ENCODE results near the gene TMEM14A.
"Not testable (repeated sequence)": the region's sequence is repeated elsewhere in the genome, so short reads cannot be mapped to it uniquely, and the experiment has no call there.

Gene TMEM14A

DNA sequence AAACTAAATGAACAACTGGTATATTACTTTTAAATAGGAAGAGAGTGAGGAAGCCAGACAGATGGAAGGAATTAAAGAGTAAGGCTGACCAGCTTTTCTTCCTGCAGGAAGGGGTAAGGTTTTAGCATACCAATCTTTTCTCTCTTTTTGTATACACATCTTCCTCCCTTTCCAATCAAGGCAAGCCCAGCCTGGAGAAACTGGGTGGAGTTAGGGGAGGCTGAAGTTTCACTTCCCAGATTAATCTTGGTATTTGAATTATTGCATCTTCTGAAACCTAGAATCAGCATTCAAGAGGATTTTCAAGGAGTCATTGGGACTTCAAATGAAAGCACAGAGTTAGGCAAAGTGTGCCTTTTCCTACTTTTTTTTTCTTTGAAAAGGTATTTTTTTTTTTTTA, 33.1 kb downstream of the TMEM14A start:
- no peak for DNase-seq

- DNase-seq, result not testable (repeated sequence)
Measured at GRCh38 chr6:52704781-52705502, 34.0 kb downstream of the TMEM14A start.

GRCh38 chr6:52706001-52706400, 35.1 kb downstream of the TMEM14A start:
- no peak for DNase-seq

DNA sequence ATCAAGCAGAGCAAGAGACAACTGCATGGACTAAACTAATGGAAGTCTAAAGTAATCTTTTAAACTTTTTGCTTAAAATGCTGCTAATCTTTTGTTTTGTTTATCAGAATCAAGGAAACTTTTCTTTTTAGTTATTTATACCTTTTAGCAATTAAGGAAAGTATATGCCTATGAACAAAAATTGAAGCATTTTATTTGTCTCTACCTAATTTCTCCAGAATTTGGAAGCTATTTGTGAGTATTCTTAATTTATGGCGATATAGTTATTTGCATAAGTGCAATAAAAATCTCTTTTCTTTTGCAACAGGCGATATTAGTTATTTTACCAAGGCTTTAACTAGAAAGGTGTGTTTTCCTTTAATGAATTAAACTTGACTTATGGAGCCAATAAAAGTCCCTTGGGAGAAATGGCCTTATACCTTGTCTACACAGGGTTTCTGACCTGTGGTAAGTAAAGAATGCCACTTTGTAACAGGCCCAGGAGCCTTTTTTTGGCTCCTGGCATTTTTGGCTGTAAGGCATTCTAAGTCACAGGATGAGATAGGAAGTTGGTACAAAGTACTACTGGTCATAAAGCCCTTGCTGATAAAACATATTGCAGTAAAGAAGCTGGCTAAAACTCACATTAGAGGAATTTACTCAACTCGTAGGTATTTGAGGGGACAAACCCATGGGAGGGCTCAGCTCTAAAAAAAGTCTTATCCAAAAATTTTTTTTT, 37.2 kb downstream of the TMEM14A start:
- DNase-seq, result no peak

DNA sequence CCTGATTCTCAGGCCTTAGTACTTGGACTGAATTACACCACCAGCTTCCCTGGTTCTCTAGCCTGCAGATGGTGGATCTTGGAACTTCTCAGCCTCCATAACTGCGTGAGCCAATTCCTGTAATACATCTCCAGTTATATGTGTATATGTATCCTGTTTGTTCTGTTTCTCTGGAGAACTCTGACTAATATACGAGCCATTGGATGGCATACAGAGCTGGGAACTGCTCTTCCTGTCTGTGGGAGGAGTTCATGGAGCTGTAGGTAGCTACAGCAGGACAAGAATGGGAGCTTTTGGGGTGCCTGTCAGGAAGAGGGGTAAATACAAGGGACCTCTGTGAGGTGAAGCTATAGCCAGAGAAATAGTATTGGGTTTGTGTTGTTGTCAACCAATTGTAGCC, 41.2 kb downstream of the TMEM14A start:
- DNase-seq, result no peak

DNA sequence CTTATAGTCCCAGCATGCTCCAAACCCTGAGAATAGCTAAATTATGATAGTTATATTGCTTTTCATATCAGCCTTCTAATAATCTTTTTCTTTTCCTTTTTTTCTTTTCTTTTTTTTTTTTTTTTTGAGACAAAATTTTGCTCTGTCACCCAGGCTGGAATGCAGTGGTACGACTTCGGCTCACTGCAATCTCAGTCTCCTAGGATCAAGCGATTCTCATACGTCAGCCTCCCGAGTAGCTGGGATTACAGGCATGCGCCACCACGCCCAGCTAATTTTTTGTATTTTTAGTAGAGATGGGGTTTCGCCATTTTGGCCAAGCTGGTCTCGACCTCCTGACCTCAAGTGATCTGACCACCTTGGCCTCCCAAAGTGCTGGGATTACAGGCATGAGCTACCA, 43.8 kb downstream of the TMEM14A start:
- not testable (repeated sequence) for DNase-seq

GRCh38 chr6:52718550-52718949, 47.6 kb downstream of the TMEM14A start:
- no peak for DNase-seq

GRCh38 chr6:52720321-52720720, 49.4 kb downstream of the TMEM14A start:
- no peak for DNase-seq

- DNase-seq, result no peak
Measured at GRCh38 chr6:52724042-52724405, 53.1 kb downstream of the TMEM14A start.

DNA sequence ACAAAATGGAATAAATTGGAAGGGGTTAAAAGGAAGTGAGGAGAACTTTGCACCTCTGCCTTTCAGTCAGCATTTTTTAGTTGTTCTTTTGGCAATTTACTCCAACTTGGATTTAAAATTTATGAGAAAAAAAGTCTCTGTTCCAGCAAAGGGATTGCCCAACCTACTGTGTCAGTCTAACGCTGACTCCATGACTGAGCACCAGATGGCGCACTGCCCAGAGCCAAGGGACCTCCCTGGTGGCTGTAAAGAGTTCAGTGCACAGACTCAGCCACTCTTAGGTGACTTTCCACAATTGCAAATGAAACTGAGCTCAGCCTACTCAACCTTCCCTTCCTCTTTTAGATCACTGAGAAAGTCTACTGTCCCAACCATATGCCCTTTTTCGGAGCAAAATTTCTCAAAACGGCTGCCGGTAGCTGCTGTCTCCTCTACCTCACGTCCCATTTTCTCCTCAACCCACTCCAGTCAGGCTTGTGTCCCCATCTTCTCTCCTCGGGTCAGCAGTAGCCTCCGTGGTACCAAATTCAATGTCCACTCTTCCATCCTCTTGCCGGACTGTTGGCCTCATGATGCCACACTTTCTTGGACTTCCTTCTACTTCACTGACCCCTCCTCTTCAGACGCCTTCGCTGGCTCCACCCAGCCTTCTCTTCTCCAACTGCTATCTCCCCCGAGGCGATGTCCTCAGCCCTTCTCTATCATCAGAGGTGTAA, 53.7 kb downstream of the TMEM14A start:
- peak; percentile 54 for DNase-seq

- DNase-seq, result no peak
Measured at GRCh38 chr6:52725143-52725534, 54.2 kb downstream of the TMEM14A start.

- no peak for DNase-seq
Measured at GRCh38 chr6:52725535-52726192, 54.8 kb downstream of the TMEM14A start.

DNA sequence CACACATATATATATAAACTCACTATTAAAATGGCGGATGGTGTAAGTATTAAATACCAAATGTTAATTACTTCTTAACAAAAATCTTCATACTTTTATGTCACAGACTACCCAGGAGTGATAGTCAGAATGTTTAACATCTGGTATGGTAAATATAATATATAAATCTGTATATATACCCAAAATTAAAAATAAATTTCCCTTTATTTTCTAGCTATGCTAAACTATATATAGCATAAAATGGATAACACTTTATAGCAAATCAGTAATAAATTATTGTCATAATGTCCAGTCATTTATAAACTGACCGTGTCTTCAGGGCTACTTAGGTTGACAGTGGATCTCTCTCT, 55.3 kb downstream of the TMEM14A start:
- DNase-seq, result no peak

DNA sequence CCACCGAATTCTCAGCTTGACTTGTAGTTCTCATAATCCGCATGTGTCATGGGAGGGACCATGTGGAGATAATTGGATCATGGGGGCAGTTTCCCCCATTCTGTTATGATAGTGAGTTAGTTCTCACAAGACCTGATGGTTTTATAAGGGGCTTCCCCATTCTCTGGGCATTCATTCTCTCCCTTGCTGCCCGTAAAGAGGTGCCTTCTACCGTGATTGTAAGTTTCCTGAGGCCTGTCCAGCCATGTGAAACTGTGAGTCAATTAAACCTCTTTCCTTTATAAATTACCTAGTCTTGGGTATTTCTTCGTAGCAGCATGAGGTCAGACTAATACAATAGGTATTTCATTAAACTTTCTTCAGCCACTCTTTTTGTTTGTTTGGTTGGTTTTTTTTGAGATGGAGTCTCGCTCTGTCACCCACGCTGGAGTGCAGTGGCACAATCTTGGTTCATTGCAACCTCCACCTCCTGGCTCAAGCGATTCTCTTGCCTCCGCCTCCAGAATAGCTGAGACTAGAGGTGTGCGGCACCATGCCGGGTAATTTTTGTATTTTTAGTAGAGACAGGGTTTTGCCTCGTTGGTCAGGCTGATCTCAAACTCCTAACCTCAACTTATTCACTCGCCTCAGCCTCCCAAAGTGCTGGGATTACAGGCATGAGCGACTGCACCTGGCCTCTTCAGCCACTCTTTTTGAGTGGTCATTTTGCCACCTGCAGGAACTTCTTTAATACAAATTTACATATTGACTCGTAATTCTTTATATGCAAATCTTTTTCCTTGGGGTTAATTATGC, 56.0 kb downstream of the TMEM14A start:
- DNase-seq, result no peak

DNA sequence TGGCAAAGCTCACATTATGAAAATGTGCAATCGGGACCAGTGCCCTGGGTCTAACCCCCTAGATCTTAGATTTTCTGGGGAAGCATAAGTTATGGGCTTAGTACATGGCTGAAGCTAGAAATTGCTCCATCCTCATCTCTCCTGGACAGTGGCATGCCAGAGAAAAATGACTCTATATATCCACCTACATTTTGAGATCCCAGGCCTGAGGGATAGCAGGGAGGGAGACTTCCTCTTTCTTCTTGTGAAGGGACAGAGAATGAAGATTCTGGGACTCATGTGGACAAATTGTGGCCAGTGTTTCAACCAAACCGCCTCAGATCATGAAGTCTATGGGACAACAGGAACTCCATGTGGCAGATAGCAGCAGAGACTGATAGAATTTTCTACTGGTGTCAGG, 57.0 kb downstream of the TMEM14A start:
- no peak for DNase-seq

GRCh38 chr6:52728394-52728793, 57.5 kb downstream of the TMEM14A start:
- no peak for DNase-seq

GRCh38 chr6:52729576-52729975, 58.7 kb downstream of the TMEM14A start:
- DNase-seq, result no peak

GRCh38 chr6:52731719-52732118, 60.8 kb downstream of the TMEM14A start:
- no peak for DNase-seq

GRCh38 chr6:52733172-52733571, 62.3 kb downstream of the TMEM14A start:
- DNase-seq, result no peak

- no peak for DNase-seq
Measured at GRCh38 chr6:52734072-52734471, 63.2 kb downstream of the TMEM14A start.

- DNase-seq, result no peak
Measured at GRCh38 chr6:52735071-52735470, 64.2 kb downstream of the TMEM14A start.

GRCh38 chr6:52736145-52736544, 65.2 kb downstream of the TMEM14A start:
- no peak for DNase-seq

Measured in eye (tissue), 1 donor.